ENCODE results near the gene KIF21B. TPM values are rescaled to one million over a fixed set of nuclear protein-coding genes. Genes with fewer than 3 reads are reported as not detected.
A peak's percentile ranks its signal among the peaks of the same experiment; 100 is the strongest.
"Not testable (repeated sequence)": the region's sequence is repeated elsewhere in the genome, so short reads cannot be mapped to it uniquely, and the experiment has no call there.

Gene KIF21B
- total RNA-seq, 8 experiments from 2014 or later, result 0.09 to 84.7 (median 45.0) TPM

DNA sequence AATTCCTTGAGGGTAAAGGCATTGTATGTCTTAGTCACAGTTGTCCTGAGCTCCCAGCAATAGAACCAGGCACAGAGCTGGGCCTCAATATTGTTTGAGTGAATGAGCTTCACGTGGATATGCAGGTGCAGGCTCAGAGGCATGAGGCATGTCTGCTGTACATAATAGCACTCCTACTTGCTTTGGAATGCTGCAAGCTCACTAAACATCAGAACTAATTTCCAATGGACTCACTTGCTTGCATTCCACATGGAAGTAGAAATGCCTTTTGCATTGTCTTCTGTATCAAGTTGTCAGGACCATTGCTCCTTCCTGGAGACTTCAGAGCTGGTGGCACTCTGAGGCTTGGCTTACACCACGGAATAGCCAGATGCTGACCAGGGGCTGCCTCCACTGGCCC, 91.7 kb downstream of the KIF21B start:
- in situ Hi-C loops (cut with MboI; ENCODE audit: low pct_unique_long_range_greater_than_20kb in 2 of 9, low sequenced_read_pairs in 9 of 9, unreplicated experiment in 9 of 9), result no loop called here
- H3K27ac ChIP-seq, result no peak overlapping the region
- H3K4me1 ChIP-seq (replicated peaks in 1 of 2), result no peaks in the 10 kb centered on the region
- ATAC-seq (replicated peaks in 6 of 8), result no peak
- no peak overlapping the region for H3K4me3 ChIP-seq
- WGBS, 10 experiments, result 0 to 90% (median 79%) methylated on average over 1 to 2 of the region's 2 CpGs; no CpG with 5 or more reads in 4 of the 10 experiments

DNA sequence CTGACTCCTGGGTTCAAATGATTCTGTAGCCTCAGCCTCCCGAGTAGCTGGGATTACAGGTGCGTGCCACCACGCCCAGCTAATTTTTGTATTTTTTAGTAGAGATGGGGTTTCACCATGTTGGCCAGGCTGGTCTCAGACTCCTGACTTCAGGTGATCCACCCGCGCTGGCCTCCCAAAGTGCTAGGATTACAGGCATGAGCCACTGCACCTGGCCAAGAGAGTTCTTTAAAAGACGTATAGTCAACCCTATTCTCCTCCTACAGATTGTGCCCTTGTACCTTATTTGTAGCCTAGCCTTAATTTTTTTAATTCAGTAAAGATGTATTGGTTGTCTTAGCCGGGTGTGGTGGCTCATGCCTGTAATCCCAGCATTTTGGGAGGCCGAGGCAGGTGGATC, 93.2 kb downstream of the KIF21B start:
- H3K4me3 ChIP-seq; H3K4me1 ChIP-seq (replicated peaks in 1 of 2); H3K27ac ChIP-seq; in situ Hi-C loops (cut with MboI; ENCODE audit: low pct_unique_long_range_greater_than_20kb in 2 of 9, low sequenced_read_pairs in 9 of 9, unreplicated experiment in 9 of 9); ATAC-seq (replicated peaks in 6 of 8): not testable (repeated sequence)
- 40 to 86% (median 79%) methylated on average over 1 to 6 of the region's 8 CpGs; no CpG with 5 or more reads in 5 of the 10 experiments for WGBS, 10 experiments

DNA sequence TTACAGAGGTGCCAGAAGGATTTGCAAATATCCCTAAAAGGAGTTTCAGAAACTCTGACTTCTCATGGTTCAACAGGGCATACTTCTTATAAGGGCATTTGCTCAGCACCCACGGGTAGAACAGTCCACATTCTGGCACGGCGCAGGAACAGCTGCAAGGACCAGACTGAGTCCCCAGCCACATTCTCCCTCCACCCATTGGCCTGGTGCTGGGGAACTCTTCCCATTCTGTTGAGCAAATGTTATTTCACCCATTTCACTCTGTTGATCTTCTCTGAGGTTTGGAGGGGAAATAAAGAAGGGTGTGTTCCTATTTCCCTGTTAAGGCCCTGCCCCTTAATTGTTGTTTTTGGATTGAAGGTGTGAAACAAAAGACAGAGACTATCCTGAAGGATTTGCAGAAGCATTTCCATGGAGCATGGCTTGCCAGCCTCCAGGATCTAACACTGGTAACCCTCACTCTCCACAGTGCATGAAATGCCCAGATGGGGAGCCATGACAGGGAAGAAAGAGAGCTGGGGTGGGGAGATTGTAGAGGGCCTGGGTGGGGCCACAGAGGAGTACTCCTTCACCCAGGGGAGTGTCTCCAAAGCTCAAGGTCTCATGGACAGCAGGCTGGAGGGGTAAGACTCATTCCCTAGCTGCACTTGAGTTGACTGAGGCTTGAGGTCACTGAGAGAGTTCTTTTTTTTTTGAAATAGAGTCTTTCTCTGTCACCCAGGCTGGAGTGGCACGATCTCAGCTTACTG, 93.8 kb downstream of the KIF21B start:
- in situ Hi-C loops (cut with MboI; ENCODE audit: low pct_unique_long_range_greater_than_20kb in 2 of 9, low sequenced_read_pairs in 9 of 9, unreplicated experiment in 9 of 9), result no loop called here
- ATAC-seq (replicated peaks in 6 of 8), result peak in 1 of 8 experiments; percentile 66
- H3K4me1 ChIP-seq (replicated peaks in 1 of 2), result no peaks in the 10 kb centered on the region
- no peak overlapping the region for H3K4me3 ChIP-seq
- no peak overlapping the region for H3K27ac ChIP-seq
- WGBS, 10 experiments, result 11 to 93% (median 60%) methylated on average over 1 to 4 of the region's 4 CpGs; no CpG with 5 or more reads in 4 of the 10 experiments

DNA sequence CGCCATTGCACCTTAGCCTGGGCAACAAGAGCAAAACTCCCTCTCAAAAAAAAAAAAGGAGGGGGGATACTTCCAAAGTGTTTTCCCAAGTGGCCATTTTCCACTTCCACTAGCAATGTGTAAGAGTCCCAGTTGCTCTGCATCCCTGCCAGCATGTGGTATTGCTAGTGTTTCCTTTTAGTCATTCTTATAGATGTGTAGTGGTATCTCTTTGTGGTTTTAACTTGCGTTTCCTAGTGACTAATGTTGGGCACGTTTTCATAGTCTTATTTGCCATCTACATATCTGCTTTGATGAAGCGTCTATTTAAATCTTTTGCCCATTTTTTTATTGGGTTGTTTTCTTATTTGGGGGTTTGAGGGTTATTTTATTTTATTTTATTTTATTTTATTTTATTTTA, 97.7 kb downstream of the KIF21B start:
- Histone ChIP-seq H3K4me1 (replicated peaks in 1 of 2) (no peaks in the 10 kb centered on the region), H3K27ac (no peak overlapping the region), H3K4me3 (no peak overlapping the region)
- in situ Hi-C loops (cut with MboI; ENCODE audit: low pct_unique_long_range_greater_than_20kb in 2 of 9, low sequenced_read_pairs in 9 of 9, unreplicated experiment in 9 of 9), result no loop called here
- 29 to 94% (median 76%) methylated on average over 3 to 4 of the region's 4 CpGs; no CpG with 5 or more reads in 1 of the 10 experiments for WGBS, 10 experiments
- no peak for ATAC-seq (replicated peaks in 6 of 8)

DNA sequence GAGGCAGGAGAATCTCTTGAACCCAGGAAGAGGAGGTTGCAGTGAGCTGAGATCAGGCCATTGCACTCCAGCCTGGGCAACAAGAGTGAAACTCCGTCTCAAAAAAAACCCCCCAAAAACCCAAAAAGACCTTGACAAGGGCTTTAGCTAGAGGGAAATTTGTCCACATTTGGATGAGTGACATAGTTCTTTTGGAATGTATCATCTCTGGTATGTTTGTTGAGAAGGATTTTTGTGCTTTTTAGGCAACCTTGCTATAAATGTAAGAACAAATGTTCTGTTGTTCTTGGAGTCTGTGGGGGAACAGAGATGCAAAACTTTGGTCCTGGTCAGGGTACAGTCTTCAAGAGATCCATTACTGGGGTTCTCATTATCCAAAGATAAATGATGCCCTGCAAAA, 99.9 kb downstream of the KIF21B start:
- Histone ChIP-seq H3K27ac (no peak overlapping the region), H3K4me3 (no peak overlapping the region), H3K4me1 (replicated peaks in 1 of 2) (no peaks in the 10 kb centered on the region)
- no peak for ATAC-seq (replicated peaks in 6 of 8)
- in situ Hi-C loops (cut with MboI; ENCODE audit: low pct_unique_long_range_greater_than_20kb in 2 of 9, low sequenced_read_pairs in 9 of 9, unreplicated experiment in 9 of 9), result no loop called here
- 0 to 90% (median 85%) methylated on average over 1 of the region's 1 CpG; no CpG with 5 or more reads in 5 of the 10 experiments for WGBS, 10 experiments

DNA sequence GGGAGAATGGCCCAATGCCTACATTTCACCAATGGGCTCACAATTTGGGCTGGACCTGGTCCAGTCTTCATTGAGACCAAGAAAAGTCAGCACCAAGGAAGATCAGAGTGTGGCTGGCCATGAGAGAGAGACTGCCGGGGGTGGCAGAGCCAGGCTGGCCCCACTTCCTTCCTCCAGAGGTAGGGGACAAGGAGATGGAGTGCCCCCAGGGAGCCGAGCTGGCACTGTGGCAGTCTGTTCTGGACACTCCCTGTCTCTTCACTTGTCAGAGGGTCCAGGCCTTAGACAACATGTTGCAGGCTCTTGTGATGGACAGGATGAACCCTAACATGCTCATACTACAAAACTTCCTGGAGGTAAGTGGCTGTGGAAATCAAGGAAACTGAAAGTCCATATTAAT, 101.1 kb downstream of the KIF21B start:
- in situ Hi-C loops (cut with MboI; ENCODE audit: low pct_unique_long_range_greater_than_20kb in 2 of 9, low sequenced_read_pairs in 9 of 9, unreplicated experiment in 9 of 9), result no loop called here
- H3K27ac ChIP-seq, result no peak overlapping the region
- H3K4me1 ChIP-seq (replicated peaks in 1 of 2), result no peaks in the 10 kb centered on the region
- WGBS, 10 experiments, result 57 to 100% (median 80%) methylated on average over 1 to 2 of the region's 2 CpGs; no CpG with 5 or more reads in 7 of the 10 experiments
- no peak overlapping the region for H3K4me3 ChIP-seq
- ATAC-seq (replicated peaks in 6 of 8), result no peak

DNA sequence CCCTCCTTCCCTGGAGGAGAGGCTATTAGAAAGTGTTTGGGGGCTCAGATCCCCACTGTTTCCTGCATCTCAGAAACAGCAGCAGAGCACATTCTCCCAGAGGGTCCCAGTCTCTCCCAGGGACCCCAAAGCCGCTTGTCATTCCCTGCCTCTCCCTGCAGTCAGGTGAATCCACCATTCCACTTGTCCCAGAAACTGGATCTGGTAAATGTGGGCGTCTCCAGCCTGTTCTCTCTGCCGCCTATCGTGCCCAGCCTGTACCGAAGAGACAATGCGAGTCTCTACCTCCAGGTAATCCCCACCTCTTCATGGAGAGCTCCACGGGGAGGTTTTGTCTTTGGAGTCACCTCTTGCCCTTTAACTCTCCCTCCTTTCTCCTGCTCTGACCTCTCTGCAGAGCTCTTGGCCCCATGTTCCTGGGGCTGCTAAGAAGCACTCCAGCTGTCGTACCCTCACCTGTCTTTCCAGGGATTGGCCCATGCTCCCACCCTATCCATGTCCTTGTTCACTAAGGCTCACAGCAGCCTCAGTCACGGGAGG, 101.9 kb downstream of the KIF21B start:
- no peak overlapping the region for H3K4me3 ChIP-seq
- in situ Hi-C loops (cut with MboI; ENCODE audit: low pct_unique_long_range_greater_than_20kb in 2 of 9, low sequenced_read_pairs in 9 of 9, unreplicated experiment in 9 of 9), result no loop called here
- WGBS, 10 experiments, result 0 to 95% (median 65%) methylated on average over 1 to 9 of the region's 9 CpGs; no CpG with 5 or more reads in 1 of the 10 experiments
- H3K27ac ChIP-seq, result no peak overlapping the region
- no peaks in the 10 kb centered on the region for H3K4me1 ChIP-seq (replicated peaks in 1 of 2)
- no peak for ATAC-seq (replicated peaks in 6 of 8)

Other genes starting within 250 kb of the KIF21B start
- under 1 TPM in 3 of 8 experiments, not detected in 5; 0.11 to 0.62 (median 0.17) TPM for gene GPR25, start 150.7 kb downstream of the KIF21B start, total RNA-seq
- 10 to 100 TPM in 1 of 8 experiments, 1 to 10 TPM in 4, under 1 TPM in 3; 0.22 to 19.9 (median 2.1) TPM for gene INAVA, start 128.8 kb downstream of the KIF21B start, total RNA-seq
- gene CACNA1S, start 88.7 kb upstream of the KIF21B start, total RNA-seq, result under 1 TPM in 4 of 8 experiments, not detected in 4; under 0.01 to 0.09 (median 0.04) TPM
- 1 to 10 TPM in 4 of 8 experiments, under 1 TPM in 4; 0.31 to 5.2 (median 1.2) TPM for gene ASCL5, start 103.5 kb upstream of the KIF21B start, total RNA-seq
- gene TMEM9, start 130.8 kb upstream of the KIF21B start, total RNA-seq, result 100 to 1,000 TPM in 5 of 8 experiments, 10 to 100 TPM in 3; 51.3 to 165 (median 123) TPM
- 1 to 10 TPM in 1 of 8 experiments, under 1 TPM in 7; 0.05 to 1.8 (median 0.43) TPM for gene IGFN1, start 167.1 kb upstream of the KIF21B start, total RNA-seq

All from motor neuron (in vitro differentiated cells).